ENCODE measurements around the gene RNF144A. TPM values are rescaled to one million over a fixed set of nuclear protein-coding genes. Genes with fewer than 3 reads are reported as not detected.

The RNF144A gene
- polyA plus RNA-seq: 1 to 10 TPM; 1.4 to 5.0 (median 2.7) TPM
- long read RNA-seq, donor 1: 0 reads
- long read RNA-seq, donor 2: 0 reads
- long read RNA-seq, donor 3, full-length matches to known transcripts: 1 of 1 reads
- long read RNA-seq, donor 3, partial matches to known transcripts: 0 of 1 reads
- long read RNA-seq, donor 3, other reads (novel, unspliced or antisense): 0 of 1 reads
- long read RNA-seq, donor 4: 0 reads
- long read RNA-seq, donor 5: 0 reads
- long read RNA-seq, donor 6, full-length matches to known transcripts: 1 of 1 reads
- long read RNA-seq, donor 6, partial matches to known transcripts: 0 of 1 reads
- long read RNA-seq, donor 6, other reads (novel, unspliced or antisense): 0 of 1 reads
- long read RNA-seq, donor 7: 0 reads
- long read RNA-seq, donor 8: 0 reads
- long read RNA-seq, donor 9, full-length matches to known transcripts: 1 of 1 reads
- long read RNA-seq, donor 9, partial matches to known transcripts: 0 of 1 reads
- long read RNA-seq, donor 9, other reads (novel, unspliced or antisense): 0 of 1 reads
- long read RNA-seq, donor 10, full-length matches to known transcripts: 6 of 6 reads
- long read RNA-seq, donor 10, partial matches to known transcripts: 0 of 6 reads
- long read RNA-seq, donor 10, other reads (novel, unspliced or antisense): 0 of 6 reads

GRCh38 chr2:6917071-6917760 is at the start of gene RNF144A:
Gene RNF144A, plus strand, starts transcription at chr2:6917412. Its CDS starts 79,515 bp downstream, at chr2:6996927.
- H3K9me3 ChIP-seq (ENCODE audit: control insufficient read depth in 2 of 2, insufficient read depth in 1 of 2, low read depth in 1 of 2, low read length in 1 of 2): no peaks in the 10 kb centered on the region
- DNase-seq (peak; percentile 56 to 87), FAIRE-seq (no peak)
- peak within 1 kb of the TSS in 2 of 3 donors; percentile 52 to 61 for H3K27ac ChIP-seq (ENCODE audit: low read depth in 1 of 3, low read length in 2 of 3)
- peaks cover 0 to 5% (median 0%) of the 10 kb centered on the region in 3 donors for H3K27me3 ChIP-seq (ENCODE audit: control insufficient read depth in 3 of 3, insufficient read depth in 3 of 3, low read length in 3 of 3)
- H3K36me3 ChIP-seq (ENCODE audit: control insufficient read depth in 3 of 3, insufficient read depth in 2 of 3, low read depth in 1 of 3, low read length in 3 of 3): no peaks in the 10 kb centered on the region
- H3K4me1 ChIP-seq (ENCODE audit: control insufficient read depth in 3 of 3, insufficient read depth in 2 of 3, low read depth in 1 of 3, low read length in 2 of 3): peaks cover 0 to 12% (median 0%) of the 10 kb centered on the region in 3 donors
- 0 to 3% (median 3%) methylated on average over 39 to 90 of the region's 90 CpGs for WGBS, 3 donors
- H3K4me3 ChIP-seq (ENCODE audit: low read depth in 1 of 3, low read length in 3 of 3): peak within 1 kb of the TSS; percentile 41 to 87 (median 73)

DNA sequence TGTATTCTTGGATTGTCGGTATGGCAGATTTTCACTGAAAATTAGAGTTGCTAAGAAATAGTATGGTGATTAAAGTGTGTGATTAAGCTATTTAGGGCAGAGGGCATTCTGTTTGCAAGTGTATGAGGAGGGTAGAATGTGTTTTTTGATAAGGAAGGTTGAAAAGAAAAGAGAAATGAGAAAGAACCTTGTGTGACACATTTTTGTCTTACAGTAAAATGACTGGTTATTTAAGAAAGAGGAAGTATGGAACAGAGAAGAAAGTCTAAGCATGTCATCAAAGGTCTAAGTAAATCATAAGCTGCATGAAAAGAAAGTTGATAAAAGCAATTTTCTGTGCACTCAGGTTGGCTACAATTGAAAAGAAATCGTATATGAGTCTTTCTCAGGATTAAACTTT is 44.8 kb upstream of the RNF144A start:
- Histone ChIP-seq H3K9me3 (ENCODE audit: control insufficient read depth in 2 of 2, insufficient read depth in 1 of 2, low read depth in 1 of 2, low read length in 1 of 2) (peaks cover 0 to 4% of the 10 kb centered on the region in 2 donors), H3K4me3 (ENCODE audit: low read depth in 1 of 3, low read length in 3 of 3) (no peak overlapping the region), H3K4me1 (ENCODE audit: control insufficient read depth in 3 of 3, insufficient read depth in 2 of 3, low read depth in 1 of 3, low read length in 2 of 3) (peaks cover 0 to 2% (median 0%) of the 10 kb centered on the region in 3 donors), H3K27me3 (ENCODE audit: control insufficient read depth in 3 of 3, insufficient read depth in 3 of 3, low read length in 3 of 3) (no peaks in the 10 kb centered on the region), H3K36me3 (ENCODE audit: control insufficient read depth in 3 of 3, insufficient read depth in 2 of 3, low read depth in 1 of 3, low read length in 3 of 3) (no peaks in the 10 kb centered on the region), H3K27ac (ENCODE audit: low read depth in 1 of 3, low read length in 2 of 3) (no peak overlapping the region)
- WGBS, 3 donors: 84 to 86% (median 84%) methylated on average over 2 of the region's 2 CpGs
- FAIRE-seq (no peak), DNase-seq (no peak)

- Histone ChIP-seq H3K9me3 (ENCODE audit: control insufficient read depth in 2 of 2, insufficient read depth in 1 of 2, low read depth in 1 of 2, low read length in 1 of 2) (peaks cover 0 to 4% of the 10 kb centered on the region in 2 donors), H3K36me3 (ENCODE audit: control insufficient read depth in 3 of 3, insufficient read depth in 2 of 3, low read depth in 1 of 3, low read length in 3 of 3) (no peaks in the 10 kb centered on the region), H3K27ac (ENCODE audit: low read depth in 1 of 3, low read length in 2 of 3) (no peak overlapping the region), H3K4me1 (ENCODE audit: control insufficient read depth in 3 of 3, insufficient read depth in 2 of 3, low read depth in 1 of 3, low read length in 2 of 3) (peaks cover 0 to 8% (median 6%) of the 10 kb centered on the region in 3 donors), H3K4me3 (ENCODE audit: low read depth in 1 of 3, low read length in 3 of 3) (no peak overlapping the region), H3K27me3 (ENCODE audit: control insufficient read depth in 3 of 3, insufficient read depth in 3 of 3, low read length in 3 of 3) (no peaks in the 10 kb centered on the region)
- DNase-seq (no peak), FAIRE-seq (no peak)
- 98 to 100% (median 100%) methylated on average over 3 of the region's 3 CpGs for WGBS, 3 donors
Measured at GRCh38 chr2:6874032-6874431, 43.2 kb upstream of the RNF144A start.

GRCh38 chr2:6876309-6876708 is 40.9 kb upstream of the RNF144A start:
- no peak overlapping the region for H3K27ac ChIP-seq (ENCODE audit: low read depth in 1 of 3, low read length in 2 of 3)
- H3K27me3 ChIP-seq (ENCODE audit: control insufficient read depth in 3 of 3, insufficient read depth in 3 of 3, low read length in 3 of 3): no peaks in the 10 kb centered on the region
- 60 to 82% (median 74%) methylated on average over 1 of the region's 1 CpG for WGBS, 3 donors
- no peaks in the 10 kb centered on the region for H3K36me3 ChIP-seq (ENCODE audit: control insufficient read depth in 3 of 3, insufficient read depth in 2 of 3, low read depth in 1 of 3, low read length in 3 of 3)
- H3K4me3 ChIP-seq (ENCODE audit: low read depth in 1 of 3, low read length in 3 of 3): no peak overlapping the region
- peaks cover 0 to 8% (median 6%) of the 10 kb centered on the region in 3 donors for H3K4me1 ChIP-seq (ENCODE audit: control insufficient read depth in 3 of 3, insufficient read depth in 2 of 3, low read depth in 1 of 3, low read length in 2 of 3)
- H3K9me3 ChIP-seq (ENCODE audit: control insufficient read depth in 2 of 2, insufficient read depth in 1 of 2, low read depth in 1 of 2, low read length in 1 of 2): peaks cover 0 to 4% of the 10 kb centered on the region in 2 donors
- no peak for FAIRE-seq
- DNase-seq: no peak

DNA sequence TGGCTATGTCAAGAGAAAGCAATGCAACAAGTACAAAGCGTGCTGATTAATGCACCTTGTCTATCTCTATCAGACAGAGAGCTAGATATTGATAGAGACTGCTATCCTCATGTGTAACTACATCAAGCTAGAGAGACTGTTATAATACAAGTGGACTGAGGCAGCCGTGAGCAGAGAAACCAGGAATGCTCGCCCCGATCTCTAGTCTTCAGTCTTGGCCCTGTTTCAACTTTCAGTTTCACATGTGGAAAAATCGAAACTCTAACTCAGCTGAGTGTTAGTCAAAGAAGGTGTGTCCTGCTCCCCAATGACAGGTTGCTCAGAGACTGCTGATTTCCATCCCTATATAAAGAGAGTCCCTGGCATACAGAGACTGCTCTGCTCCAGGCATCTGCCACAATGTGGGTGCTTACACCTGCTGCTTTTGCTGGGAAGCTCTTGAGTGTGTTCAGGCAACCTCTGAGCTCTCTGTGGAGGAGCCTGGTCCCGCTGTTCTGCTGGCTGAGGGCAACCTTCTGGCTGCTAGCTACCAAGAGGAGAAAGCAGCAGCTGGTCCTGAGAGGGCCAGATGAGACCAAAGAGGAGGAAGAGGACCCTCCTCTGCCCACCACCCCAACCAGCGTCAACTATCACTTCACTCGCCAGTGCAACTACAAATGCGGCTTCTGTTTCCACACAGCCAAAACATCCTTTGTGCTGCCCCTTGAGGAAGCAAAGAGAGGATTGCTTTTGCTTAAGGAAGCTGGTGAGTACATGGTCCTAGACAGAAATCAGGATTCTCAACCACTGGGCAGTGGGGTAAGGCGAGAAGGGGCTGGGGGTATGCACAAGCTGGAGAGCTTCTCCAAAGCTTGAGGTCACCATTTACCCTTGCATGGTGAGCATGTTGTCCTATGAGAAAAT is 39.6 kb upstream of the RNF144A start, which contains the start of gene RSAD2:
TSS of gene RSAD2 (plus strand) at position 376 of the 903 bp plus-strand sequence. CDS start at position 400, 24 bp downstream.
- 21 to 33% (median 28%) methylated on average over 10 of the region's 10 CpGs for whole genome bisulfite sequencing, 3 donors
- FAIRE-seq (no peak), DNase-seq (peak; percentile 92 to 94)
- peaks cover 0 to 8% (median 6%) of the 10 kb centered on the region in 3 donors for H3K4me1 ChIP-seq (ENCODE audit: control insufficient read depth in 3 of 3, insufficient read depth in 2 of 3, low read depth in 1 of 3, low read length in 2 of 3)
- H3K27me3 ChIP-seq (ENCODE audit: control insufficient read depth in 3 of 3, insufficient read depth in 3 of 3, low read length in 3 of 3): no peaks in the 10 kb centered on the region
- H3K9me3 ChIP-seq (ENCODE audit: control insufficient read depth in 2 of 2, insufficient read depth in 1 of 2, low read depth in 1 of 2, low read length in 1 of 2): peaks cover 0 to 4% of the 10 kb centered on the region in 2 donors
- peak within 1 kb of the TSS; percentile 24 to 31 (median 24) for H3K4me3 ChIP-seq (ENCODE audit: low read depth in 1 of 3, low read length in 3 of 3)
- H3K36me3 ChIP-seq (ENCODE audit: control insufficient read depth in 3 of 3, insufficient read depth in 2 of 3, low read depth in 1 of 3, low read length in 3 of 3): no peaks in the 10 kb centered on the region
- H3K27ac ChIP-seq (ENCODE audit: low read depth in 1 of 3, low read length in 2 of 3): peak within 1 kb of the TSS; percentile 0 to 75 (median 67)

DNA sequence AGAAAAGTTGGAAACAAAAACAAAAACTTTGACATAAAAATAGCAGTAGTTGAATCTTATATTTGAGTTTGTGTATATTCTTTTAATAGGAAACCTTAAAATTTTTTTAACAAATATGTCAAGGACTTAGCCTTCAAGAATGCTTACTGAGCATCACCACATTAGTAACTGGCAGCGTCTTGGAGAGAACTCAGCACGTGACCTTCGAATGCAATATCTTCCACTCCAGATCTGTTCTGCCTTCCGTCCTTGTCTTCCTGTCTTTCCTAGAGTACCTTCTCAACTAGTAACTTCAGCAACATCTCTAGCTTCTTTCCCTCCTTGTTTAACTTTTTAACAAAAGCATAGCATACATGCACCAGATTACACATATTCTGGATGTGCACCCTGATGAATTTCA is 38.7 kb upstream of the RNF144A start:
- no peak for DNase-seq
- Histone ChIP-seq H3K4me1 (ENCODE audit: control insufficient read depth in 3 of 3, insufficient read depth in 2 of 3, low read depth in 1 of 3, low read length in 2 of 3) (peaks cover 0 to 8% (median 6%) of the 10 kb centered on the region in 3 donors), H3K4me3 (ENCODE audit: low read depth in 1 of 3, low read length in 3 of 3) (no peak overlapping the region), H3K27ac (ENCODE audit: low read depth in 1 of 3, low read length in 2 of 3) (no peak overlapping the region), H3K27me3 (ENCODE audit: control insufficient read depth in 3 of 3, insufficient read depth in 3 of 3, low read length in 3 of 3) (no peaks in the 10 kb centered on the region), H3K36me3 (ENCODE audit: control insufficient read depth in 3 of 3, insufficient read depth in 2 of 3, low read depth in 1 of 3, low read length in 3 of 3) (no peaks in the 10 kb centered on the region), H3K9me3 (ENCODE audit: control insufficient read depth in 2 of 2, insufficient read depth in 1 of 2, low read depth in 1 of 2, low read length in 1 of 2) (peaks cover 0 to 4% of the 10 kb centered on the region in 2 donors)
- no peak for FAIRE-seq
- 78 to 96% (median 83%) methylated on average over 4 of the region's 4 CpGs for WGBS, 3 donors

- WGBS, 3 donors: 74 to 86% (median 85%) methylated on average over 2 of the region's 2 CpGs
- FAIRE-seq: no peak
- H3K4me3 ChIP-seq (ENCODE audit: low read depth in 1 of 3, low read length in 3 of 3): no peak overlapping the region
- H3K27me3 ChIP-seq (ENCODE audit: control insufficient read depth in 3 of 3, insufficient read depth in 3 of 3, low read length in 3 of 3): no peaks in the 10 kb centered on the region
- H3K4me1 ChIP-seq (ENCODE audit: control insufficient read depth in 3 of 3, insufficient read depth in 2 of 3, low read depth in 1 of 3, low read length in 2 of 3): peaks cover 0 to 8% (median 6%) of the 10 kb centered on the region in 3 donors
- no peak for DNase-seq
- H3K9me3 ChIP-seq (ENCODE audit: control insufficient read depth in 2 of 2, insufficient read depth in 1 of 2, low read depth in 1 of 2, low read length in 1 of 2): peaks cover 0 to 1% of the 10 kb centered on the region in 2 donors
- H3K27ac ChIP-seq (ENCODE audit: low read depth in 1 of 3, low read length in 2 of 3): no peak overlapping the region
- no peaks in the 10 kb centered on the region for H3K36me3 ChIP-seq (ENCODE audit: control insufficient read depth in 3 of 3, insufficient read depth in 2 of 3, low read depth in 1 of 3, low read length in 3 of 3)
Measured at GRCh38 chr2:6879011-6879410, 38.2 kb upstream of the RNF144A start.

Measured in small intestine (tissue), 16 donors.